Measurements from ENCODE around the gene GLI3.

The GLI3 gene

DNA sequence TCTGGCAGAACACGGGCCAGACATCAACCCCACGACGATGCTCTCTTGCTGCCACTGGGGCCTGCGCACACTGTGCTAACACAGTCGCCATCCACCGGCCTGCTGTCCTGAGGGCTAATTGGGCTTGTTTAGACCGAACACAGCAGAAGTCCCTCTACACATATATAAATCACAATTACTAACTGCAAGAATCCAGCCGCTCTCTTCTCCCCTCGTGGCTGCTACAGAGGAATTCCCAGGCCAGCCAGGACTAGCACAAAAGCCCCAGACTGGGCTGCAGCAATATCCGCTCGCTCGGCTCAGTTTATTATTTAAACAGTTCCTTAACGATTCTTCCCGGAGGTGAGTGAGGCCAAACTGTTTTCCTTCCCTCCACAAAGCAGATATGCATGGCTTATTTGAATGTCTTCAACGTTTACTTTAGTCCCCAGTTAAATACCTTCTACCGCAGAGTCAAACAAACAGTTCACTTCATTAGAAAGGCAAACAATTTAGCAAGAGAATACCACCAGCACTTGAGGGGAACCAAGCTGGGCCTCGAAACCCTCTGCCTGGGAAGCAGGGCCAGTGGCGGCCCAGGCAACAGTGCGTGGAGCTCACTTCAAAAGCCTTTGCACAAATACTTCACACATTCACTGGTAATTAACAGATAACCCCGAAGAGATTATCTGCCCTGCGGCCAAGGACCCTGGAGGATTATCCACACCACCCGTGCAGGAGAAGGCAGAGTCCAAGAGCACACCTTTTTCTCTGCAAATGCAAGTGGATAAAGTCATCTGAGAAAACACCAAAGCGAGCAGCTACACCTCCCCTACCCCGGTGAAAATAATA, 145.3 kb downstream of the GLI3 start:
- no peaks in the 10 kb centered on the region for H3K27me3 ChIP-seq (ENCODE audit: low read depth)
- H3K9me3 ChIP-seq: no peaks in the 10 kb centered on the region
- H3K36me3 ChIP-seq (replicated peaks): no peaks in the 10 kb centered on the region
- DNase-seq (ENCODE audit: low spot score in 2 of 2): peak; percentile 62 to 63
- H3K4me1 ChIP-seq: peaks cover 31% of the 10 kb centered on the region
- in situ Hi-C loops (cut with MboI; ENCODE audit: low sequenced_read_pairs): no loop called here
- no peak overlapping the region for H3K4me3 ChIP-seq

DNA sequence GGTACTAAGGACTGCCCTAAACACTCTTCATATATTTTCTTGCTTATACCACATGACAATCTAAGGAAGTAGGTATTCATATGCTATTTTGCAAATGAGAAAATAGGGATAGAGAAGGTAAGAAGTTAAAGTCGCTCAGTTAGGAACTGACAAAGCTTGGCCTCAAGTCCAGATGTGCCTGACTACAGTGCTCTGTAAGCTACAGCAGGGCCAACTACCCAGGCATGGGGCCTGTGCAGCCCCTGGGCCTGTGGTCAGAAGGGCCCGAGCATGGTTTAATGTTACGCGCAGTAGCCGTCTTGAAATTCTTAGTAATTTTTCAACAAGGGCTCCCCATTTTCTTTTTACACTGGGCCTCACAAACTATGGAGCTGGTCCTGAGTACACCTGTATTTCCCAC, 146.2 kb downstream of the GLI3 start:
- Histone ChIP-seq H3K9me3 (no peaks in the 10 kb centered on the region), H3K36me3 (replicated peaks) (no peaks in the 10 kb centered on the region), H3K27me3 (ENCODE audit: low read depth) (no peaks in the 10 kb centered on the region), H3K4me1 (peaks cover 31% of the 10 kb centered on the region), H3K4me3 (no peak overlapping the region)
- in situ Hi-C loops (cut with MboI; ENCODE audit: low sequenced_read_pairs): no loop called here
- DNase-seq (ENCODE audit: low spot score in 2 of 2): no peak

DNA sequence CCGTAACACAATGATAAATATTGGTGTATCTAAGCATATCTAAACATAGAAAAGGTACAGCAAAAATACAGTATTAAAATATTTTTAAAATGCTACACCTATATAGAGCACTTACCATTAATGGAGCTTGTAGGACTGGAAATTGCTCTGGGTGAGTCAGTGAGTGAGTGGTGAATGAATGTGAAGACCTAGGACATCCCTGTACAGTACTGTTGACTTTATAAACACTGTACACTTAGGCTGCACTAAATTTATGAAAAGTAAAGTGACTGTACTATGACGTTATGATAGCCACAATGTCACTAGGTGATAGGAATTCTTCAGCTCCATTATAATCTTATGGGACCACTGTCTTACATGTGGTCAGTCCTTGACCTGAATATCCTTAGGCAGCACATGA, 147.0 kb downstream of the GLI3 start:
- Histone ChIP-seq H3K4me1 (peaks cover 31% of the 10 kb centered on the region), H3K27me3 (ENCODE audit: low read depth) (no peaks in the 10 kb centered on the region), H3K9me3 (no peaks in the 10 kb centered on the region), H3K4me3 (no peak overlapping the region), H3K36me3 (replicated peaks) (no peaks in the 10 kb centered on the region)
- in situ Hi-C loops (cut with MboI; ENCODE audit: low sequenced_read_pairs): no loop called here
- DNase-seq (ENCODE audit: low spot score in 2 of 2): no peak

DNA sequence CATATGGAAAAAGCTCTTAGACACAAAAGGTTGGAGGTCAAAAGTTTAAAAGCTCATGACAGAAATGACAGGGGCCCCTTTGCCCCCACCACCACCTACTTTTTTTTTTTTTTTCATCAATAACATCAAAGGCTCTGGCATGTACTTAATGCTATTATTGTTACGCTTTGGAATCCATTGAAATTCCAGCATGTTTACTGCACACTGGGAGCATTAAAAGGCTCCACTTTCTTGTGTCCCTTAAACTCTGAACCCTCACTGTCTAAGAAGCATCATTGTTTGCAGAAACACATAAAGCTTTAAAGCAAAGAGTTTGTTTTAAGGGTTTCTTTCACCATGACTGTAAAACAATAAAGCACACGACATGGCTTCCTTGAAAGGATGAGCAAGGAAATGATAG, 149.4 kb downstream of the GLI3 start:
- in situ Hi-C loops (cut with MboI; ENCODE audit: low sequenced_read_pairs): no loop called here
- Histone ChIP-seq H3K4me1 (peaks cover 24% of the 10 kb centered on the region), H3K9me3 (no peaks in the 10 kb centered on the region), H3K36me3 (replicated peaks) (no peaks in the 10 kb centered on the region), H3K4me3 (no peak overlapping the region), H3K27me3 (ENCODE audit: low read depth) (no peaks in the 10 kb centered on the region)
- DNase-seq (ENCODE audit: low spot score in 2 of 2): no peak

DNA sequence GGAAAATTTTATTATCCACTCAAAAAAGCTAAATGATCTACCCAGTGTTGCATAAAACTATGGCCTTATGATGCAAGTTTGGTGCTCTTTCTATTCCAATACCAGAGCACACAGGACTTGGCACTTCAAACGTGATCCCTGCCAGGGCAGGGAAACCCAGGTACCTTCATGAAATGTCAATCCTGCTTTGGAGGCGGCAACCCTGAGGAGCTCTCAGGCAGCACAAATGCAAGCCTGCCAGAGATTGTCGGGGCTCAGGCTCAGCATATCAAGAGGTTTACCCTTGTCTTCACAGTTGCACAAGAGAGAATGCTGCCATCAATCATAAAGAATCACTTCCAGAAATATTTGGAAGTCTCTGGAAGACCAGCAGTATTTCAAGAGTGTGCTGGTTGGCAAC, 151.5 kb downstream of the GLI3 start:
- H3K4me1 ChIP-seq: peaks cover 10% of the 10 kb centered on the region
- H3K4me3 ChIP-seq: no peak overlapping the region
- no peak for DNase-seq (ENCODE audit: low spot score in 2 of 2)

DNA sequence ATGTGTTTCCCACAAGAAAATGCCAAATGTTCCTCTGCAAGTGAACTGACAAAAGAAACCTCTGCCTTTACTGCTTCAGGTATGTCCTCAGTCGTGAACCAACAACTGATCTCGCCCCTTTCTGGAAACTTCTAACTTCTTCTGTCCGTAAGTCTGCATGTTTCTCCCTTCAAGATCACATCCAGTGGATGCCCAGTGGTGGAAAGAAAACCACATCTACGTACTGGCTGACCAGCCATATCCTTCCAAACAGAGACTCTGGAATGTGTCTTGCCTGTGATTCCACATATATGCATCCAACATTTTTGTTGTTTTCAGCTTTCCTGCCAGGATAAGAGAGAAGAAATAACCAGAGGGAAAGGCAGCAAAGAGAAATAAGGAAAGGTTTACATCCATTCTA, 152.7 kb downstream of the GLI3 start:
- in situ Hi-C loops (cut with MboI; ENCODE audit: low sequenced_read_pairs): no loop called here
- H3K27me3 ChIP-seq (ENCODE audit: low read depth): no peaks in the 10 kb centered on the region

More for the DNA sequence above, 151.5 kb downstream of the GLI3 start:
- in situ Hi-C loops (cut with MboI; ENCODE audit: low sequenced_read_pairs): no loop called here
- no peaks in the 10 kb centered on the region for H3K36me3 ChIP-seq (replicated peaks)
- no peaks in the 10 kb centered on the region for H3K27me3 ChIP-seq (ENCODE audit: low read depth)
- no peaks in the 10 kb centered on the region for H3K9me3 ChIP-seq

DNA sequence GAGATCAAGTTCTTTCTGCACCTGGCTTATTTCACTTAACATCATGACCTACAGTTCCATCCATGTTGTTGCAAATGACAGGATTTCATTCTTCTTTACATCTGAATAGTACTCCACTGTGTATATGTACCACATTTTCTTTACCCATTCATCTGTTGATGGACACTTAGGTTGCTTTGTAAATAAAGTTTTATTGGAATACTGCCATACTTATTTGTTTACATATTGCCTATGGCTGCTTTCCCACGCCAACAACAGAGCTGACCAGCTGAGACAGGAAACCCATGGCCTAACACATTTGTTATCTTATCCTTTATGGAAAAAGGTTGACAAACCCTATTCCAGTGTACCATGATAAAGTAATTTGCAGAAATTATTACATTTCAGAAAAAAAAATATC, 153.7 kb downstream of the GLI3 start:
- Histone ChIP-seq H3K9me3 (no peaks in the 10 kb centered on the region), H3K36me3 (replicated peaks) (no peaks in the 10 kb centered on the region), H3K4me1 (peaks cover 10% of the 10 kb centered on the region), H3K27me3 (ENCODE audit: low read depth) (no peaks in the 10 kb centered on the region), H3K4me3 (no peak overlapping the region)
- in situ Hi-C loops (cut with MboI; ENCODE audit: low sequenced_read_pairs): no loop called here
- no peak for DNase-seq (ENCODE audit: low spot score in 2 of 2)

More for the DNA sequence above, 152.7 kb downstream of the GLI3 start:
- DNase-seq (ENCODE audit: low spot score in 2 of 2): no peak
- H3K9me3 ChIP-seq: no peaks in the 10 kb centered on the region
- no peak overlapping the region for H3K4me3 ChIP-seq
- H3K4me1 ChIP-seq: peaks cover 10% of the 10 kb centered on the region
- no peaks in the 10 kb centered on the region for H3K36me3 ChIP-seq (replicated peaks)

DNA sequence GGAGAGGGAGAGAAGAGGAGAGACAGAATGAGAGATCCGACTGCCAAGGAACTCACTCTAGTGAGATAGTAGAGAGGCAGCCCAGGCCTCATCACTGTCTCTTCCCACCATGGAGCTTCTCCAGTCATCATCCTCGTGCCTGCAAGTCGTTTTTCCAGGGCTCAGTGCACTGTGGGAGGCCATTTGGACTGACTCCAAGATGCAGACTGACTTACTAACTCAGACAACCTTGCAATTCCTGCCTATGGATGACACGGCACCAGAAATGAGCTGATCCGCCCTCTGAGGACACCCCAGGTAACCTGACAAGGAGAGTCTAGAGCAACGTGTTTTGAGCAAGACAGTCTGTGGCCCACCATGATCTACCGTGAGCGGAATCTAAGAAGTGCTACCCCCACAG, 154.9 kb downstream of the GLI3 start:
- Histone ChIP-seq H3K4me1 (peaks cover under 1% of the 10 kb centered on the region), H3K4me3 (no peak overlapping the region), H3K27me3 (ENCODE audit: low read depth) (no peaks in the 10 kb centered on the region), H3K9me3 (no peaks in the 10 kb centered on the region), H3K36me3 (replicated peaks) (no peaks in the 10 kb centered on the region)
- in situ Hi-C loops (cut with MboI; ENCODE audit: low sequenced_read_pairs): no loop called here
- DNase-seq (ENCODE audit: low spot score in 2 of 2): no peak

DNA sequence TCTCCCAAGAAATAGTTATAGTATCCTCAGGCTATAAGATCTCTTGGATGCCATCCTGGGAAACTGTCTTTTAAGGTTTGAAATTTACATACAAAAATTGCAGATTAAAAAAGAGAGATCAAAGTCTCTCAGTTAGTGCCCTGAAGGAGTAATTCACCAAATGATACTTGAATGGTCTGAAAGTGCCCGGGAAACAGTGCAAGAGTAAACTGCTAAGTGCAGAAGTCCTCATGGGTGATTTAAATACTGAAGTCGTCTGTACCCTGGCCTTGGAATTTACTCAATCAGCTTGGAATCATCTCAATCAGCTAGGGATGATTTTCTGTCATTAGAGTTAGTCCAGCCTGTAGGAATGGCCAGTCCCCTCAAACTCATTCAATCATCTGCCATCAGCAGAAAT, 155.3 kb downstream of the GLI3 start:
- in situ Hi-C loops (cut with MboI; ENCODE audit: low sequenced_read_pairs): no loop called here
- Histone ChIP-seq H3K36me3 (replicated peaks) (no peaks in the 10 kb centered on the region), H3K9me3 (no peaks in the 10 kb centered on the region), H3K4me3 (no peak overlapping the region), H3K27me3 (ENCODE audit: low read depth) (no peaks in the 10 kb centered on the region), H3K4me1 (no peaks in the 10 kb centered on the region)
- DNase-seq (ENCODE audit: low spot score in 2 of 2): no peak

DNA sequence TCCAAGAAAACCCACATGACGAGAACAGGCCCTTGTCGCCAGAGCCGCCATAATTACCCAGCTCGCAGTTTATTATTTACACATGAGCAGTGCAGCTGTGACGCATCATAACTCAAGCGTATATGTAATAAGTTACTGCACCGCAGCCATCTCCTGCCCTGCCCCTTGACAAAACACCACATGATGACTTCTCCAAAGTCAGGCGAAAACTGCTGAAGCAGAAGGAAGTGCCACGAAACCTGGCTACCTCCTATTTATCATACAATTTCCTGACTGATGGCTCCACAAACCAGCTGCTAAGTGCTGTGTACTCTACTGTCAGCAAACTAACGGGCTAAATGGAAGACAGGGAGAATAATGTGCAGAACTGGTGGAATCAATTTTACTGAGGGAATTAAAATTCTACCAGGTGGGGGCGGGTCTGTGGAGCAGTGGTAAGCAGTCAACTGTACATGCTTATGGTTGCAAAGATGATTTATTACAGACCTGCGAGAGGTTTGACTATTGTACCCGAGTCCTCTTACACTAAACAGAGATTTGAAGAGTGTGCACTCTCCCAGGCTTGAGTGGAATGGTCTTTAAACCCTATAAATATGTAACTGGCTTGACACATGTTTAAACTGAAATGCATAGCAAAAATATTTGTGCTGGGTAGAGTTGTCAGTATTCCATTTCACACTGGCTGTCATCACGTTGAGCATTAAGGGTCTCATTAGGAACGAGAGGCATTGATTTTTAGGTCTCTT, 156.0 kb downstream of the GLI3 start:
- Histone ChIP-seq H3K4me1 (no peaks in the 10 kb centered on the region), H3K4me3 (no peak overlapping the region), H3K27me3 (ENCODE audit: low read depth) (no peaks in the 10 kb centered on the region), H3K36me3 (replicated peaks) (no peaks in the 10 kb centered on the region), H3K9me3 (no peaks in the 10 kb centered on the region)
- no peak for DNase-seq (ENCODE audit: low spot score in 2 of 2)
- in situ Hi-C loops (cut with MboI; ENCODE audit: low sequenced_read_pairs): no loop called here

DNA sequence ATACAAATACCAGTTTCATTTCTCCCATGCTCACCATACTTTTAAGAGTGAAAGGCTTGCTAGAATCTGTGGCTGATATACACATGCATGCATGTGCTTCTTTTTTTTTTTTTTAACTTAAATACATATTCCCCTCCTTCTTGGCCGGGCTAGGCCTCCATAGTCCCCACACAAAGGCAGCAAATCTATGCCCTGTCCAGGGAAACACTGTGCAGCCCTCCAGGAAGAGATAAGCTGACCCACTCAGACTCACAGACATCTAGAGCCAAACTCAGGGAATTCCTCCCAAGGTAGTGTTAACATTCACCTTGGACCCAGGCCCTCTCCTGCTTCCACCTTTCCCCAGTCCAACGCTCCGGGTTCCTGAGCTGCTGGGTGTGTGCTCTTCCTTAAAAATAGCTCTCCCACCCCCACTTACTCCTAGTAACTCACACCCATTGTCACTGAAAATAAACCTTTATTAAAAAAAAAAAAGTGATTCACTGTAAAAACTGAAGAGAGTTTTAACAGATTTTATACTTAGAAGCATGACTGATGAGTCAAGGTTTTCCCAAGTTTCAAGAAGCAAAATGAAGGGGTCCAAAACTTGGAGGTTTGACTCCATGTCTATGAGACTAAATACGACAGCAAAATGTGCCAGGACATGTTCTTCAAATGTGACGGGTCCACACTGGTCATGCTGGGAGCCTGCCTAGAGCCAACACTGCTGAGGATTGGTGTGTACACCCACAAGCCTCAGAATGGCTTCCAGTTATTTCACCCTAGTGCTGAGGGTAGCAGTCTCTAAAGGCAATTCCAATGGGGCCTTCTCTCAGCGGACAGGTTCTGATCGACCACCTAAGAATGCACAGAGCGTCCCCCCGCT, 159.5 kb downstream of the GLI3 start:
- Histone ChIP-seq H3K27me3 (ENCODE audit: low read depth) (no peaks in the 10 kb centered on the region), H3K4me1 (no peaks in the 10 kb centered on the region), H3K9me3 (no peaks in the 10 kb centered on the region), H3K36me3 (replicated peaks) (no peaks in the 10 kb centered on the region; the same call in 1 of the 2 replicates), H3K4me3 (no peak overlapping the region)
- in situ Hi-C loops (cut with MboI; ENCODE audit: low sequenced_read_pairs): no loop called here
- no peak for DNase-seq (ENCODE audit: low spot score in 2 of 2)

DNA sequence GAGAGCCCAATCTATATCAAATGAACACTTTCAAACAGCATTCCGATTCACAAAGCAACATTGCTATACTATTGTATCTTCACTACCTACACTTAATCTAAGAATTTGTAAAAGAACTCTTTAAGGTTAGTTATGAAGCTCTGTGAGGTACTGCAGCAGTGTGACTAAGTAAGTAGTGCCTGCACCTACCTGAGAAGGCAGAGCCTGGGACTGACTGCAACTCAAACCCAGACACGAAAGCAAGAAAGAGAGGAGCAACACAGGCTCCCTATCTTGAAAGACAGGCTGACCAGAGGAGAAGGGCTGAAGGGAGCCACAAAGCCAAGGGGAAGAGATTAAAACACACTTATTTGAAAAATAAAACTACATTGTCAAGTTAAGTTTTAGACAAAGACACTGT, 160.1 kb downstream of the GLI3 start:
- no peaks in the 10 kb centered on the region for H3K9me3 ChIP-seq
- H3K4me1 ChIP-seq: peaks cover 3% of the 10 kb centered on the region; the same call in 1 of the 2 replicates
- H3K36me3 ChIP-seq (replicated peaks): no peaks in the 10 kb centered on the region; the same call in 1 of the 2 replicates
- H3K27me3 ChIP-seq (ENCODE audit: low read depth): no peaks in the 10 kb centered on the region
- H3K4me3 ChIP-seq: no peak overlapping the region
- DNase-seq (ENCODE audit: low spot score in 2 of 2): no peak
- in situ Hi-C loops (cut with MboI; ENCODE audit: low sequenced_read_pairs): no loop called here

DNA sequence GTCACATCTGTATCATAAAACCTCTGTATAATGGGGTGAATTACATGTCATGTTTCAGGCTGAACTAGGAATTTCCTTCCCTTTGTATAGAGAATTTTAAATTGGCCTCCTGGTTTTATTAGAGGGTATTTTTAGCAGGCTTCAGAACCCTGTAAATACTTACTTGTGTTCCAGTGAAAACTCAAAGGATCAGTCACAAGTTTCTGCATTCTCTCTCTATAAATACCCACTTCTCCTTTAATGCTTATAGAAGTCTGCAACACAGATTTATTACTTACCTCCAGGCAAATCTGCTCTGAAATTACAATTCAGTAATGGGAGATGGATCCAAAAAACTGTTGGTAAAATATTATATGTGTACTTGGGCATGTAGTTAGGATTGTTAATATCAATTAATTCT, 161.6 kb downstream of the GLI3 start:
- no peak overlapping the region for H3K4me3 ChIP-seq
- in situ Hi-C loops (cut with MboI; ENCODE audit: low sequenced_read_pairs): no loop called here
- peaks cover 5% of the 10 kb centered on the region for H3K4me1 ChIP-seq
- H3K27me3 ChIP-seq (ENCODE audit: low read depth): no peaks in the 10 kb centered on the region
- no peaks in the 10 kb centered on the region for H3K9me3 ChIP-seq
- no peaks in the 10 kb centered on the region; the same call in 1 of the 2 replicates for H3K36me3 ChIP-seq (replicated peaks)
- DNase-seq (ENCODE audit: low spot score in 2 of 2): no peak

All from HAP-1 (cell line).